Spleen (tissue), 7 donors: ENCODE measurements around the gene FUT8.

Experiments
- CTCF ChIP-seq, 11 experiments: fragments of 200-600 bp in 7 of 11; fragments of 450-650 bp in 4 of 11; sonication (generic) in 4 of 11; IDR thresholded peaks in 8 of 11; conservative IDR thresholded peaks in 3 of 11; 1 replicate in 7 of 11; 2 replicates in 4 of 11; pipeline versions ENCODE4 v1.4.0 to v1.8.0; 2016 to 2021; ENCODE audit warnings: antibody characterized with exemption in 11 of 11, inconsistent platforms in 4 of 11, mild to moderate bottlenecking in 1 of 11
- POLR2A ChIP-seq, 3 donors: fragments of 450-650 bp; IDR thresholded peaks; one replicate each; pipeline ENCODE4 v1.5.1; 2017; ENCODE audit warnings: antibody characterized with exemption in 3 of 3, mild to moderate bottlenecking in 1 of 3
- donor health status: DM: no; HTN: no; CAD: no; lungs with moderate emphysema.
- donor health status: DM: no; HTN: no; CAD: no.
- donor health status: DM: no; HTN: no; CAD: no.

DNA sequence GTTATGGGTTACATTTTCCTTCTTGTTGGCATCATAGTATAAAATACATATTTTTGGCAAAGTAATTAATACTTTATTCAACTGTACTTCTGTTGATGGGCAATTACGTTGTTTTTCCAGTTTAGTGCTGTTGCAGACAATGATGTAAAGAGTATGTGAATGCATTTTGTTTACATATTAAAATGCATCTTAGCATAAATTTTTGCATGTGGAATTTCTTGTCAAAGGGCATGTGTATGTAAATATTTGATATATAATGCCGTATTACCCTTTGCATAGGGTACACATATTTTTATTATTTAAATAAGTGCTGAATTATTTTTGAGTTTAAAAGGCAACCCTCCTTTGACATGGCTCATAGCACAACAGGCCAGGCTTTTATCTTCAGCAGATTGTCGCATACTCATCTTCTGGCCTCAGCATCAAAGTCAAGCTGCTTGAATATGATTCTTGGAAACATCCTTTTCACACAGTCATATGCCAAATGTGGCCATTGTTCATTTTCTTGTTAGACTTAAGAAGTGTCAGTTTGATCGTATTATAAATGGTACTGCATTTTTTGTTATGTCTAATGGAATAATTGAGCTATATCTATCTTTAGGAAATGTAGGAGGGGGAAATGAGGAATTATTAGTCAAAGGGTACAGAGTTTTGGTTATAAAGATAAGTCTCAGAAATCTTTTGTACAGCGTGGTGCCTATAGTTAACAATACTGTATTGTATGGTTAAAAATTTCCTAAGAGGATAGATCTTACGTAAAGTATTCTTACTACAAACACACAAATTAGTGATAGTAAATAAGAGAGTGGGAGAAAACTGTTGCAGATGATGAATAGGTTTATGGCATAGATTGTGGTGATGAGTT, 138.5 kb downstream of the FUT8 start:
- TF ChIP-seq CTCF (IDR thresholded peaks at IDR 0.05 in 8 of 11, conservative IDR thresholded peaks at IDR 0.05 in 3 of 11) (no peak), POLR2A (IDR thresholded peaks at IDR 0.05) (no peak)
